DMS114 treated with DMSO at 0.1 percent for 48 hours (cell line): ENCODE data around the gene DCTN2.
"Not testable (repeated sequence)": the region's sequence is repeated elsewhere in the genome, so short reads cannot be mapped to it uniquely, and the experiment has no call there.

ENCODE experiments used
- DNase-seq: peaks from one replicate; lab custom pipeline; 2025; ENCODE audit not compliant: unreplicated experiment; lab: John Stamatoyannopoulos, UW

The DCTN2 gene

DNA sequence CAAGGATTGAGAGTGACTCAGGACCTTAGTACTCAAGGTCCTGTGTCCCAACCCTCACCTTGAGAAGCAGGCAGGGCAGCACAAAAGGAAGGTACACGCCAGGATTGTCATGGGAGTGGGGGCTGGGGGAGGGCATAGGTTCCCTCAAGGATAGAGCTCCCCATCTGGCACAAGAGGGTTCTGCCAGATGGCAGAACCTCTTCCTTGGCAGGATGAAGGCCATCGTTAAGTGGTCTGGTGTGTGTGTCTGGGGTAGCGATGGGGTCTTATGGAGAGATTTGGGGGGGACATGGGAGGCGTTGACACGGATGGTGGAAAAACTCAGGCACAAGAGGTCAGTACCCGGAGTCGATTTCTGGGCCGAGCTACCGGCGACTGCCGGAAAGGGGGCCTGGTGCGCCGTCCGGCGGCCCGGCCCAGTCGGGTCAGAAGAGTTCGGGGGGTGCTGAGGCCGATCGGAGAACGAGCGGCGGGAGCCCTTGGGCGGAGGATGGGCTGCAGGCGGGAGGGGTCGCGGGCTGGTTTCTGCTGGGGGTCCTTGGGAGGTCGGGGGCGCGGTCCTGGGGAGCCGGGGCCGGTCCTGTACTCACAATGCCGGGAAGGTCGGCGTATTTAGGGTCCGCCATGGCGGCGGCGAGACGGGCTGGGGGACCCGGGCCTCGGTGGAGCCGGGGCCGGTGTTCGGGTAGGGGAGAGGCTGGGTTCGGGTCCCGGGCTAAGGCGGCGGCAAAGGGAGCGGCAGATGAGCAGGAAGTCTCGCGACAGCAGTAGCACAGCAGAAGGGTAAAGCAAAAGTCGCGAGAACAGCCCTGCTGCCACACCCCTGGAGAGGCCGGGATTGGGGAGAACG lies at the start of gene DCTN2:
Gene DCTN2 (minus strand): TSS at position 755 of the 850 bp plus-strand sequence. CDS start 129 bp downstream, at position 626.
- DNase-seq = peak; percentile 99

DNA sequence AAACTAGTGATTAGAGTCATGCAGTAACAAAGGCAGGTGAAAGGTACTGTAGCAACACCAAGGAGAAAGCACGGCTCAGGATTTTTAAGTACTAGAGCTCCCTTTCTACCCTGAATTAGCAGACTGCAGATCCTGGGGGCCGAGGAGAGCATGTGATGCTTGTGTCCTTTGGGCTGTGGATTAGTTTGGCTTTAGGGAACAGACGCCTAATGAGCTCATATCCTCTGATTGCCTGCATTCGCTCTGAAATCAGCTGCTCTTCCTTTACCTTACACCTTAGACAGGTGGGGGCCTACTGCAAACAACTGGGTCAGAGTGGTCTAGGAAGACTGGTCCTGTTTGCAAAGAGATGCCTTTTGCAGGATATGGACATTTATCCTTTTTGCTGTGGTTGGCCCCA lies 46.2 kb upstream of the DCTN2 start:
- DNase-seq = no peak

DNA sequence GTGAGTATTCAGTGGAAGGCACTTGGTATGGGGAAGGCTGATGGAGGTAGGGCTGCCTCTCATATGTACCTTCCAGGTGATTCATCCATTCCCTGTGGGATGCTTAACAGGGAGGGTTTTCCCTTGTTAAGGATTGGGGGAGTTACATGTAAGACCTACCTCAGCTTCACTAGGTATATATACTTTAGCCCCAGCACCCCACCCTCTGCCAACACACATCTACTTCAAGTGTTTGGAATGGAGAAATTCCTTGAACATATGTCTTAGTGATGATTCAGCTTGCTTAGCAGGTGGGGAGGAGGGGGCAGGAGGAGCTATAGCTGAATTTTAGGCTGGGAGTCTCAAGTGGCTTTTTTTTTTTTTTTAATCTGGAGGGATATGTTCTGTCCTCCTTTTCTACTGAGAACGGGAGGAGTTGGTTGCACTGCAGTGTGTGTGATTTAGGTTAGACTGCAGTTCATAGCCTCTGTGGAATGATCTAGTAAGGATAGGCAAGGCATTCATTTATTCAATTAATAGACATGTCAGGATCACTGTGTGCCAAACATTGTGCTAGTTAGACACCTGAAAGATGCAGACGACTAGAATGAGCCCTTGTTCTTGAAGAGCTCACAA lies 45.7 kb upstream of the DCTN2 start:
- no peak for DNase-seq

DNA sequence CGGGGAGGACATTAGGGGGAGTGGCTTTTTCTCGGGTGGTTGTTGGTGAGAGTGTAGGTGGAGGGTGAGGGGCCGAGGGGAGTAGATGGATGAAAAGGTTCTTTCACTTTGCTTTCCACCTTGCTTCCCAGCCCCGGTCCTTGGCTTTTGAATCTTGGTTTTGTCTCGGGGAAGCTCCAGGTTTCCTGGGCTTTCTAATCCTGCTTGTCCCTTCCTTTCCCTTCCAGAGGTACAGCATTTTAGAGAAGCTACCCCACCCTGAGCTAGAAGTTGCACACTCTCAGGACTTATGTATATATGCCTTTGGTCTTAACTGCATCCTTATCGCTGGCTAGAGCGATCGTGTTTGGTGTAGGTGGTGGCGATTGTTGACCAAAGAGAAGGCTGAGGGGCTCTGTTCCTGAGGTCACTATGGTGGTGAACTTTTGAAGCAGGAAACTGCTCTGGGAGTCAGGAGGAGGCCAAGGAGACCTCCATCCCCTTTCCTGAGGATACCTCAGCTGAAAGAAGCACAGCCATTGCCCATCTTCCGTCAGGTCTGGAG lies 44.9 kb upstream of the DCTN2 start:
- DNase-seq = no peak

DNA sequence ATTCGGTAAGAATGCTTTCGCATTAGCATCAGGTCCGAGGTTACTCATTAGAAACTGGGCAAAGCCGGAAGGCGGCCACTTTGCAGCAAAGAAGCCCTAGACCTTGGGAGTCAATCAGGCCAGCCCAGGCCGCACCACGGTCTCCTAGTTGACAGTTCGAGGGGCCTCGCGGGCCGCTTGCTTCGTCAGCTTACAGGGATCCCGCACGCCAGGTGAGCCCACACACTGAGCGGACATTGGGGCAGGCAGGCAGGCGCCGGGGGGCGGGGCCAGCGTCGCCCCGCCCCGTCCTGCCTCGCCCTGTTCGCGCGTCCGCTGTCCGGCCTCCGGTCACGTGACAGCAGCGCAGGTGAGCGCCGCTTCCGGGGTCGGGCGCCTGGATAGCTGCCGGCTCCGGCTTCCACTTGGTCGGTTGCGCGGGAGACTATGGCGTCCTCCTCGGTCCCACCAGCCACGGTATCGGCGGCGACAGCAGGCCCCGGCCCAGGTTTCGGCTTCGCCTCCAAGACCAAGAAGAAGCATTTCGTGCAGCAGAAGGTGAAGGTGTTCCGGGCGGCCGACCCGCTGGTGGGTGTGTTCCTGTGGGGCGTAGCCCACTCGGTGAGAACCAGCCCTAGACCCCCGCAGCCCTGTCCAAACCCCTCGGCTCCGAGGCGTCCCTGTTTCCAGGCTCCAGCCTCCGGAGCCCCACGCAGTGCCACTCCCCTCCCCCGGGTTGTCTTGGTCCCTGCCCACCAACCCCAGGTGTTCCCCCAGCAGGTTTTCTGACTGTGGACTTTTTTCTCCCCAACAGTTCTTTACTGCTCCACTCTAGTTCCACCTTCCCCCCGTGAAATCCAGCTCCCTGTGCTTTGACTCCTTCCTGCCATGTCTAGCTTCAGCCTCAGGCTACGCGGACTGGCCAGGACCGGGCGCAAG lies 44.1 kb upstream of the DCTN2 start, which contains the start of gene PIP4K2C:
Gene PIP4K2C (plus strand): TSS at position 329 of the 918 bp plus-strand sequence. CDS start 98 bp downstream, at position 427.
- peak; percentile 52 for DNase-seq

DNA sequence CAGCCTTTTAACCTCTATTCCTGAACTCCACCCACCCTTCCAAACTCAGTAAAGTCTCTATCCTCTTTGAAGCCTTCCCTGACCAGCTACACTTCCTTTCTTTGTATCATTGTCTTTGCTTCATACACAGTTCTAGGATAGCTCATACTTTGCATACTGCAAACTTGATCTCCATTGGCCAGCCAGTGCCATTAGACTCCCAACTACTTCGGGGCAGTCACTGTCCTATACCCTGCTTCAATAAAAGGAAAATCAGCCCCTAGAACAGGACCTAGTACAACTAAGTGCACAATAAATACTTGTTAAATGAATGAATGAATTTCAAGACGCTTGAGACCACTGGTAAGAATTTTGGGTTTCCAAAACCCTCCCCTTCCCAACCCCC lies 43.5 kb upstream of the DCTN2 start:
- no peak for DNase-seq

DNA sequence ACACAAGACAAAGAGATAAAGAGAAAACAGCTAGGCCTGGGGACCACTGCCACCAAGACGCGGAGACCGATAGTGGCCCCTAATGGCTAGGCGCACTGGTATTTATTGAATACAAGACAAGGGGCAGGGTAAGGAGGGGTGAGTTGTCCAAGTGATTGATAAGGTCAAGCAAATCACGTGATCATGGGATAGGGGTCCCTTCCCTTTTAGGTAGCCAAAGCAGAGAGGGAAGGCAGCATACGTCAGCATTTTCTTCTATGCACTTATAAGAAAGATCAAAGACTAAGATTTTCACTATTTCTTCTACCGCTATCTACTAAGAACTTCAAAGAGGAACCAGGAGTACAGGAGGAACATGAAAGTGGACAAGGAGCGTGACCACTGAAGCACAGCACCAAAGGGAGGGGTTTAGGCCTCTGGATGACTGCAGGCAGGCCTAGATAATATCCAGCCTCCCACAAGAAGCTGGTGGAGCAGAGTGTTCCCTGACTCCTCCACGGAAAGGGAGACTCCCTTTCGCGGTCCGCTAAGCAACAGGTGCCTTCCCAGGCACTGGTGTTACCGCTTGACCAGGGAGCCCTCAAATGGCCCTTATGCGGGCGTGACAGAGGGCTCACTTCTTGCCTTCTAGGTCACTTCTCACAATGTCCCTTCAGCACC lies 42.1 kb upstream of the DCTN2 start:
- not testable (repeated sequence) for DNase-seq

DNA sequence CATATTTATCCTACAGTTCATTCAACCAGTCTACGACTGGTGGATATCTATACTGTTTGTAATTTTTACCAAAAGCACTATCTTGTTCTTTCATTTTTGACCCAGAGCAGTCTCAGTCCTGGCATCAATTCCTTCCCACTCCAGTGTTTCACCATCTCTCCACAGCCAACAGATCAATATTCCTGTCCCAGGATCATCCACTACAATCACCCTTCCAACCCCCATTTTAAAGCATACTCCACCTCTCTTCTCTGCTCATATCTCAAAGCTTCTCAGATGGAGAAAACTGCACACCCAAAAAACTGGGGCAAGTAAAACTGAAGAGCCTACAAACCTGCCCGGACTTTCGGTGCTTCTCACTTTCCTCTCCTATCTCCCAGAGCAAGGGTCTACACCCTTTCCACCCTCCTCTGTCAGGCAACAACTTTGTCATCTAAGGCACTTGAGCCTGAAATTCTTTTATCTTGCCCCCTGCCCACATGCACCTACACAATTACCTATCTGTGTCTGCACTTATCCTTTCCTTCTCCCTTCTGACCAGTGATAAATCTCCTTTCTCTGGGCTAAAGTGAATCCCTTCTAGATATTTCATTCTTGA lies 39.9 kb upstream of the DCTN2 start:
- no peak for DNase-seq

DNA sequence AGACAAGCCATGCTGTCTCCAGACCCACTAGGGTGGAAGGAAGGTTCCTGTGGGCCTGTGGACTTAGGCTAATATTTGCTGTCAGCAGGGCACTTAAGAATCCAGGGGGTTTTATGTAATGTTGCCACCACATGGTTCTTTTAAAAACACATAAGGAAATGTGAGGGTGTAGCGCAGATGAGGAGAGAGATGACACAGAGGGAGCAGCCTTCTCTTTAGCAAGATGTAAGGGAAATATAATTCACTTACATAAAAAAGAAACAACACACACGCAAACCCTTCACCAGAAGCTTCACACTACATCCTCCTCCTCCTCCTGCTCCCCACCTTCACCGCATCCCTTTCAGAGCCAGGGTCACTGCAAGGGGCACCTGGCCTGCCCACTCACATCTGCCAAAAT lies 39.1 kb upstream of the DCTN2 start:
- DNase-seq = no peak

DNA sequence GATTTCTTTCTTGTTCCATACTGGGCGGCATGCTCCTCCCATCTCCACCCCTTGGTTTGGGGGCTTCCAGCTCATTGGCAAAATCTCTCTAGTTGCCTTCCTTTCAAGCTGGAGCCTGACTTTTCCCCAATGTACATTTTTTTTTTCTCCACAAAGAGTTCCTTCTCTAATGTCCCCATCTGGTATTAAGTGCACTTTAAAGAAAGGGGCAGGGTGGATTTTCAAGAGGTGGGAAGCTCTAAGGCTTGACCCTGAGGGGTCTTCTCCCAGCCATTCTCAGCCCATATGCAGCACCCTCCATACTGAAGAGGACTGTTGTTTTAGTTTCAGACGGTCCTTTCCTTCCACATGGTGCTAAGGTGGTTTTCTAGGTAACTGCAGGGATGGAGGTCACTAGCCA lies 38.2 kb upstream of the DCTN2 start:
- DNase-seq = no peak

DNA sequence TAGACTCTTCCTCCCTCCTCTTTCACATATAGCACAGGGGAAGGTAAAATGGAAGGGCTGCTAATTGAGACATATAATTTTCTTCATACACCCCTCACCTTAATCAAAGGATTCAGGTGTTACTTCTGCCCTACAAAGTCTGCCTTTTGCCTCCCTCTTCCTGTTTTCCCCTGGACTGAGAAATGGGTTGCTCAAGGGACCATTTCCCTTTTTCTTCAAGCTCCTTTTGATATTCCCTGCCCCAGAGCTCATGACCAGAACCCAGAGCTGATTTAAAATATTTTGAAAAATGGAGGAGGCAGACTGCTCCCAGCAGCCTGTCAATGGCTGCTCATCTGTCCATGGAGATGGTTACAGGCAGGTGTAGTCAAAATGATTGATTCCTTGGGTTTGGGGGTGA lies 37.7 kb upstream of the DCTN2 start:
- DNase-seq = no peak

DNA sequence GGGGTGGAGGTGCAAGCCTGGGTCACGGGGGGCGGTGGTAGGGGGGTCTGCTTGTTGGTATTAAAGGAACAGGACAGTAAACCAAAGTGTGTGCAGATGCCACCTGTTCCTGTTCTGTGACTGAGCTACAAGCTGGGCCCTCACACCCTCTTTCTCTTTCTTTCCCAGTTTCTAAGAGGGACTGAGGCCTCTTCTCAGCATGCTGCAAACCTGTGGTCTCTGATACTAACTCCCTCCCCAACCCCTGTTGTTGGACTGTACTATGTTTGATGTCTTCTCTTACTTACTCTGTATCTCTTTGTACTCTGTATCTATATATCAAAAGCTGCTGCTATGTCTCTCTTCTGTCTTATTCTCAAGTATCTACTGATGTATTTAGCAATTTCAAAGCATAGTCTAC lies 37.1 kb upstream of the DCTN2 start:
- DNase-seq = no peak

DNA sequence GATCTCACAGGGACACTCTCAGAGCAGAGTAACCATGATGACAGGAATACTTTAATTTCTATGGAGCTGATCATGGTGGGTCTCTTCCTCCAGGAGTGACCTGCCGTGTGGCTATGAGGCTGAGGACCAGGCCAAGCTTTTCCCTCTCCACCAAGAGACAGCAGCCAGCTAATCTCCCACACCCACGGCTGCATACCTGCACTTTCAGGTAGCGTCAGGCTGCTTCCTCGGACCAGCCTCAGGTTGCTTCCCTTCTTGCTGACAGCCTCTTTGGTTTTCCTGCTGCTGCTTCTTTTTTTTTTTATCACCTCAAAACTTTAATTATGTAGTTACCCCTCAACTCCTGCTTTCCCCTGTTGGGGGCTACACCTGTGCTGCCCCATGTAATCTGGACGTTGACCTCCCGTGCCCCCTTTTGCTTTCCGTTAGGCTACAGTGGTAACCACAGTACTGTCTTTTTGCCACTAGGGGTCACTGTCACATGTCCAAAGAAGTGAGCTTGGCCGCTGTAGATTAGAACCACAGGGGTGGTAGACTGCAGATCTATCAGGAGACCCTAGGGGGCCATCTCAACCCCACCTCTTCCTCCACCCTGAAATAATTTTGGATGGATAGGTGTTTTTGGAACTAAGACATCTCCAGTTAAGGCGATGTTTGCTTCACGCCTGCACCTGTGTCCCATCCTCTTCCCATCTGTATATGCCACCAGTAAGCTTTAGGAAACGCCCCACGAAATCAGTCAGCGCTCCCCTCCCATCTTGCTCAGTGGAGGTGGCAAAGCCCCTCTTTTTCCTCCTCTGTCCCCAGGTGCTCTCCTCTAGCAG lies 36.2 kb upstream of the DCTN2 start:
- peak; percentile 82 for DNase-seq

DNA sequence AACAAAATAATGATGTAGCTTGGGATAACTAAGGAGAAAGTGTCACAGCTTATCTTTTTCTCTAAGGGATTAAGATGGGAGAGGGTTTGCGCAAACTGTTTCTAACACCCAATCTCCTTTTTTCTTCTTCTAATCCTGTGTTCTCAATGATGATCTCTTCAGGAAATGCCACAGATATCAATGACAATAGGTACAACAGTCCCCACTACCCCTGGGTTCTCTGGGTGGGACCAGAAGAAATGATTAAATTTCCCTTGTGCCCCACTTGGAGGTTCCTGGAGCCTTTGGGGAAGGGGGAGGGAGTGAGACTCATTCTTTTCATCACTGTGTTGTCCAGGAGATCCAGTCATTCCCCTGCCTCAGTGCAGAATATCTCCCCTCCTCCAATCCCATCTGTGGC lies 35.4 kb upstream of the DCTN2 start:
- DNase-seq = no peak

DNA sequence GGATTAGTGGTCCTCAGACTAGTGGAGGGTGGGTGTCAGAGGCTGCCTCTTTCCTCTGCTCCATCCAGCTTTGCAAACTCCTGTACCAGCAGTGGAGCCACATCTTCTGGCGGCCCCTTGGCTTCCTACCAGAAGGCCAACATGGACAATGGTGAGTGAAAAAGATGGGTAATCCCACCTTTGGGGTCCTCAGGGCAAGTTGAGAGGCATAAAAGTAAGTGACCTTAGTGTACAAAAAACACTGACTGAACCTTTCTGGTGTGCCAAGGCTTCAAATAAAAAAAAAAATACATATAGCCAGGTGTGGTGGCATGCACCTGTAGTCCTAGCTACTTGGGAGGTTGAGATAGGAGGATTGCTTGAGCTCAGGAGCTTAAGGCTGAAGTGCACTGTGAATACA lies 34.8 kb upstream of the DCTN2 start:
- no peak for DNase-seq

DNA sequence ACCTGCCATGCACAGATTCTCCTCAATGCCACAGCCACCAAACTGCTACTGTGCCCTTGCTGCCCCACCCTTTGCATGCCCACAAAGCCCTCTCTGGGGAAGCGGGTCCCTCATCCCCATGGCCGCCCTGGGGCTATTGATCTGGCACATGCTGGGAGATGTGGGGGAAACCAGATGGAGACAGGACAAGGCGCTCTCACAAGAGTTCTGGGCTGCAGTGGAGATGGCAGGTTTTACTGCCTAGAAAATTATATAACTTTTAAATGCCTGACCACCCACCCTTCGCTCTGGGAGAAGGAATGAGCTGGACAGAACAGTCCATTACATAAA lies 33.4 kb upstream of the DCTN2 start:
- DNase-seq = no peak

DNA sequence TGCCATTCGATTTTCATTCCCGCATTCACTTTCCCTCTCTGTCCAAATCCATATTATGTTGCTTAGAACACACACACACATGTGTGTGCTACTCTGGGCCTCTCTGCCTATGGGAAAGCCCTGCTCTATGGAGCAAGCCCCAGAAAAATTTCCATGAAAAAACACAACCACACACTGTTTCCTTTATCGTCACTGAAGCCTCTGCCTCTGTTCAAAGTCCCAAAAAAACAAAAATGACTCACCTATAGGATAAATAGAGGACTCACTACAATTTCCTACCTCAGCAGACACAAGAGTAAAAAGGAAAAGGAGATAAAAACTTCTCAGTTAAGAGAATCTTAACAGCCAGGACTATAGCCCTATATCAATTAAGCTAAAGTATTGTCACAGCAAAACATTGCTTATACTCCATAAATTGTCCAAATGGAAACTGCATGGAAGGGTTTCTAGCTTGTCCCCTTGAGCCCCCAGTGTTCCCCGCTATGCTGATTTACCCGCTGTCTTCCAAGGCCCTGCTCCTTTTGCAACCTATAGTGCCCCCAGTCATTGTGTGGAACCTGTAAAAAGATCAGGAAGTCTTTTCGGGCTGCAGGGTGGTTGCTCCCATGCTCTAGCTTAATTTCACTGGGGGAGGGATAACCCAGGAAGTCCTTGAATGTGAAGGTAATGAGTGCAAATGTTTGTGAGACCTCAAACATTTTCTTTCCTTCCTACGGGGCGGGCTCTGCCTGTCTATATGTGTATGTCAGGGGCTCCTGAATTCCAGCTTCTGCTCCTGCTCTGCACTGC lies 32.9 kb upstream of the DCTN2 start:
- DNase-seq = no peak

DNA sequence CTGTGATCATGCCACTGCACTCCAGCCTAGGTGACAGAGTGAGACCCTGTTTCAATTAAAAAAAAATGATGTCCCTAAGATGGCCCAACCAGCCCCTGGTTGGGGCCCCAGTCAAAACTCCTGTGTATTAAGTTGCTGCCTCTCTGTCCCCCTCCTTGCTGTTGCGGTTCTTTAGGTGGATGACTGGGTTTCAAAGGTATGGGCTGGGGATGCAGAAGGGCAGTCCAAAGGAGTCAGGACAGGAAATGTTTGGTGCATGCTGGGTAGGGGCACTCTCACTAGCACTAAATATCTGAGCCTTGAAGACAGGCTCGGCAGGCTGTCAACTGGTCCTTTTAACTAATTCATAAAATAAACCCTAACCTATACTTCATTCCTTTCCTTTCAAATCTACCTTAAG lies 32.0 kb upstream of the DCTN2 start:
- no peak for DNase-seq
